ENCODE data around the gene NGDN.

DNA sequence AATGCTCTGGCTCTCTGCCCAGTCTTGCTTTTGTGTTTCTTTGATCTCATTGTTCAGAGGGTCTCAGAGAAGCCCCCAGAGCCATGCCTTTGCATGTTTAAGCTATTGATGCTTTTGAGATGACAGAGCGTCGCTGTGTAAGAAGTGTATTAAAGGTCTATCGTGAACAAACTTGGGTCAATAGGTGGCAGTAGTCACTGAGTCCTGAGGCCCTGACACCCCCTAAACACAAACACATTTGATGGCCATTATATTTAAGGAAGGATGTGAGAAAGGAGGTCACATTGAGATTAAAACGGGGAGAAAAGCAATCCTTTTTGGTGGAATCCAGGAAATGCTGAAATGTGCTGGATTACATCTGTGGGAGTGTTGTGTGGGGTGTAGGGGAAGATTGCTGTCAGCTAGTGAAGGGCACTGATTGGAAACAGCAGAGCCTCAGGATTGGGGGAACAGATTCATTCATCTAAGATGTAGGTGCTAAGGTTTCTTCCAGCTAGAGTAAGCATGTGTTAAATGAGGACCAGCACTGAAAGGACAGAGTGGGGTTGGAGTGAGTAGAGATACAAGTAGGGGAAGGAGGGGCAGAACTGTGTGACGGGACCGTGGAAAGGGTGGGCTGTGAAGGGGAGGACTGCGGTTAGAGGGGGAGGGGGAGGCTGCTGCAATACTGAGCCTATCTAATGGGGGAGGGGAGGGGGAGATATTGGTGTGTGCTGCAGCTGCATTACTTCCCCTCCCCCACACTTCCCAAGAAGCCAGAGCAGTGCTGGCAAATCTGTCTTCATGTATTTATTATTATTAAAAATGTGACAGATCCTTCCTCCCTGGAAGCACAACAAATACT, 12.7 kb downstream of the NGDN start:
- TF ChIP-seq POLR2A (IDR thresholded peaks at IDR 0.05; ENCODE audit: low read depth, low read length) (no peak), RFX5 (IDR thresholded peaks at IDR 0.05; ENCODE audit: low read depth, low read length) (no peak), CHD1 (IDR thresholded peaks at IDR 0.05; ENCODE audit: low read depth, low read length) (no peak), RCOR1 (IDR thresholded peaks at IDR 0.05; ENCODE audit: insufficient replicate concordance, low read length) (no peak)

Measured in IMR-90 (cell line).